ENCODE measurements around the gene BTRC.

DNA sequence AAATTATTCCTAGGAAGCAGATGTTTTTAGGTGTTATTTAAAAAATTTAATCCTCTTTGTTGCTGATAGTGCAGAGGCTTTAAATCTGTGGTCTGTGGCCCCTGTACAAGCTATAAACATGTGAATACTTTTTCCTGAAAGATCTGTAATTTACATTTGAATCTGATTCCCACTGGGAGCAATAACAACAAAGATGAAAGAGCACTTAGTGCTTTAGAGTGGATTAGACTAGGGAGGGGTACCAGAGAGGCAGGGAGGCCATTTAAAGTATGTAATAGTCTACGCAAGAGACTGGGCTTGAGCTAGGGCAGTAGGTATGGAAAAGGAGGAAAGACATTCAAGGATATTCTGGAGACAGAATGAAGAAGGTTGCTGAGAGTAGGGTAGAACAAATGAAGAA, 19.1 kb downstream of the BTRC start:
- no peak for TF ChIP-seq CTCF (IDR thresholded peaks at IDR 0.05; ENCODE audit: low read depth, low read length)
- no peak for TF ChIP-seq POLR2A (IDR thresholded peaks at IDR 0.05; ENCODE audit: extremely low read depth, insufficient read length)

All from NB4 (cell line).